Hindlimb muscle (tissue), 1 donor: ENCODE results near the gene MRPL1. TPM values are rescaled to one million over a fixed set of nuclear protein-coding genes. Genes with fewer than 3 reads are reported as not detected.
"Not testable (repeated sequence)": the region's sequence is repeated elsewhere in the genome, so short reads cannot be mapped to it uniquely, and the experiment has no call there.

Experiments
- DNase-seq: peaks from one replicate; pipeline ENCODE4 v3.0.0-alpha.2; 2013
- polyA plus RNA-seq: library from polyadenylated mRNA; unstranded; fragments of 120-200 nt; gene quantifications from one replicate; pipeline ENCODE4 v1.2.1, GENCODE V29; 2013; ENCODE audit not compliant: insufficient read length

The MRPL1 gene
- polyA plus RNA-seq, 1 donor, result 57.0 TPM

DNA sequence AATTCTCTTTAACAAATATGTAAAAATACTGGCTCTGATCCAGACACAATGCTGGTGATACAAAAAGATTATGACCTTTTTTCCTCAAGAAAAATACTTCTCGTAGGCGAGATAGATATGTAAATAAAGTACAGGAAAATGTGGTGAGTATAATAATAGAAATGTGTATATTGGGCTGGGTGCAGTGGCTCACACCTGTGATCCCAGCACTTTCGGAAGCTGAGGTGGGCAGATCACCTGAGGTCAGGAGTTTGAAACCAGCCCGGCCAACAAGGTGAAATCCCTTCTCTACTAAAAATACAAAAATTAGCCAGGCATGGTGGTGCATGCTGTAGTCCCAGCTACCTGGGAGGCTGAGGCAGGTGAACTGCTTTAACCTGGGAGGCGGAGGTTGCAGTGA is 55.0 kb downstream of the MRPL1 start:
- no peak for DNase-seq

DNA sequence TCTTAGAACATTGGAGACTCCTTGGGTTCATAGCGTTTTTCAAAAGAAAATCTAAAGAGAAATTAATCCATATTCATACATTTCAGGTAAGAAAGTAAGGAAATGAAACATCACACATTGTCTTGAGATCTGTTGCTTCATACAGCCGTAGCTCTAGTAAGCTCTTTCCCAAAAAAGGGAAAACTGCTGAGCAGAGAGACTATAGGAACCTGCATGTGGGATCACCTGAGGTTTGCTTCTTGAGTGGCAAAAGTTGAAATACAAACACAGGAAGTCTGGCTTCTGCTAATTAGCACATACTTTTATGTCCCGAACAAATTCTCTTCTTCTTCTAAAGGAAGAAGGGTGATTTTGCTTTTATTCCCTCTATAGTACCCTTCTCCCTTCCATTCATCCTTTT is 57.7 kb downstream of the MRPL1 start:
- no peak for DNase-seq

DNA sequence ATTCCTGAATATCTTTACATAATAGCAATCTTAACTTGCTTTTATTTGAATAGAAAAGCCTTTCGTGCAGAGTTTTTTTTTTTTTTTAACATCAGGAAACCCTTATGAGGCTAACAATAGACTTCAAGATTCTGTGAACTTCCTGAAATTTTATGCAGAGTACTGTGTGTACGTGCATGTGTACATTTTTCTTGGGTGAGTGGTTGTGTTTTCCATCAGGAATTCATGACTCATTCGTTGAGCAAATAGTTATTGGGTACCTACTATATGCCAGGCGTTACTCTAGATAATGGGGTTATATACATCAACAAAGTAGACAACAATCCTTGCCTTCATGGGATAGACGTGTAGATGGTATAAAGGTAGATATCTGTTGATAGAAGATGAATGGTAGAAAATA is 59.1 kb downstream of the MRPL1 start:
- DNase-seq, result no peak

DNA sequence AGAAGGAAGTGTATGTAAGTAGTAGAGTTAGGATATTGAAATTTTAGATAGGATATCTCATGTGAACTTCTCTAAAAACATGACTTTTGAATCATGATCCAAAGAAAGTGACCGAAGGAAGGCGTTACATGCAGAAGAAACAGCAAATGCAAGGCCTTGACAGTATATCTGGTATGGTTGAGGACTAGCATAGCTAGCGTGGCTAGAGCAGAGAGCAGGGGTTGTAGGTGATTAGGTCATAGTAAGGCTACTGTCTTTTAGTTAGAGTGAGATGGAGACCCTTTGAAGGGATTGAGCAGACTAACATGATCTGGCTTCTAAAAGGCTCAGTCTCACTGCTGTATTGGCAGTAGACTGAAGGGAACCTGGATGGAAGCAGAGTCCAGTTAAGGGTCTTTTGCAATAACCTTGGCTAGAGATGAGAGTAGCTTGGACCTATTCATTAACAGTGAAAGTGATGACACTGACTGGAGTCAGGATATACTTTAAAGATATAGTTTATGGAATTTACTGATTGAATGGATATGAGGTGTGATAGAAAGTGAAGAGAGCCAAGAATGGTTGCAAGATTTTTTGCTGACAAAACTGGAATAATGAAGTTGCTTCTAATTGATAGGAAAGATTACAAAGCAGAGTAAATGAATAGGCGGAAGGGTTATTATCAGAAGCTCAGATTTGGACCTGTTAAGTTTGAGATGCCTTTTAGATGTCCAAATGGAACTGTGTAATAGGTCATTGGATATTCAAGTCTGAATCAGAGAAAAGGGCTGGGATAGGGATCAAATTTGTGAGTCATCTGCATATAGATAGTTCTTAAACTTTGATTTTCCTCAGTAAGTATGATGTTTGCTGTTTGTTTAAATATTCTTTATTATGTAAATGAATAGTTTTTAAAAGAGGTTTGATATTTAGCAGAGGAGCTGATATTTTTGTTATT is 59.8 kb downstream of the MRPL1 start:
- DNase-seq, result no peak

DNA sequence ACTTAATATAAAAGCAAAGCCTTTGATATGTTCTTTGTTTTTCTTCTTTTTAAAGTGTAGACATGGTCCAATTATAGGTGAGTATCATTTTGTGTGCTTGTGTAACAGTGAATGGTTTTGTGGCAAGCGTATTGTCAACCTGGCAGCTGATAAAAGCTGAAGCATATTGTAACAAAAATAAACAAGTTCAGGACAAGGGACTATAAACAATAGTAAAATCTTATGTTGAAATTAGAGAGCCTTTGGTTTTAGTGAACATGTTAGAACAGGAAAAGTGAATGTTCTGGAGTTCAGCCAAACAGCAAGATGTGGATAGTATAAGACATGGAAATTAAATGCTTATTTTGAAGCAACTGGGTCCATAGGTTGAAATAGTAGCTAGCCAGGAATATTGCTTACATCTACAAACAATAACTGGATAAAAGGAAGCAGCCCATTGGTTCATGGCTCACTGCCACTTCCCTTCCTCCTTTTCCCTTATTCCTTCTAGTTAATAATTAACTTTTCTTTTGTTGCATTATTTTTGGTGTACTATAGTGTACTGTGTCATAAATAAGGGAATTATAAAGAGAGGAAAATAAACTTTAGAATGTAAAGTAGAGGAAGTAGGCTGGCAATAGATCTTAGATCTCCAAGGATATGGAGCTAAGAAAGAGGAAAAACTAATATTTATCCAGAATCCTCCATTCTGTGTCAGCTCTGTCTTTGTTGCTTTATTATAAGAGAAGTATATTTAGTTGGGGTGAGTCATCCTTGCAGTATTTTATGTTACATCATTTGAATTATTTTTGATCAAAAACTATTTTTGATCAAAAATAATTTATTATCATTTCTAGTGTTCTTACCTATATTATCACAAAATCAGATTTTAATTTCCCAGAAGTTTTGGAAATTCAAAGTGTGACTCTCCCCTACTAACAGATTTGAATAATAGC is 65.6 kb downstream of the MRPL1 start:
- no peak for DNase-seq

DNA sequence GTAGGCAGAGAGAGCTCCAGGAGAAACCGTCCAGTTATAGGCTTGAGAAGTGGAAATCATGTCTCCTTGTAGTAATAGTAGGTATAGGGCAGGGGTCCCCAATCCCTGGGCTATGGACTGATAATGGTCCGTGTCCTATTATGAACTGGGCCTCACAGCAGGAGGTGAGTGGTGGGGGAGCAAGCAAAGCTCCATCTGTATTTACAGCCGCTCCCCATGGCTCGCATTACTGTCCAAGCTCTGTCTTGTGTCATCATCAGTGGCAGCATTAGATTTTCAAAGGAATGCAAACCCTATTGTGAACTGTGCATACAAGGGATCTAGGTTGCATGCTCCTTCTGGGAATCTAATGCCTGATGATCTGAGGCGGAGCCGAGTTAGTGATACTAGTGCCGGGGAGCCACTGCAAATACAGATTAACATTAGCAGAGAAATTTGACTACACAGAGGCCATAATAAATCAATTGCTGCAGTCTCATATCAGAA is 67.6 kb downstream of the MRPL1 start:
- no peak for DNase-seq

DNA sequence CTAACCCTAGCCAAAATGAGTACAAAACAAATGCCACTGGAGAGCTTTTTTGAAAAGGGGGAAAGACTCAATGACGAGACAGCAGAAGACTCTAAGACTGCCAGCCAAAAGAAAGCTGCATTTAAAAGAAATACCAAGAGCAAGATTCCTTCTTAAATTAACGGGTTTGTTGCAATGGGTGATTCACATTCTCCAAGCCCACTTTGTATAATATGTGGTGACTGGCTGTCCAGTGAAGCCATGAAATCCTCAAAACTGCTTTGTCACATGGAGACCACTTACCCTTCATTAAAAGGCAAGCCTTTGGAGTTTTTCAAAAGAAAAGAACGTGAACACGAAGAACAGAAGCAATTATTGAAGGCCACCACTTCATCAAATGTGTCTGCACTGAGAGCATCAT is 68.2 kb downstream of the MRPL1 start:
- DNase-seq, result no peak

DNA sequence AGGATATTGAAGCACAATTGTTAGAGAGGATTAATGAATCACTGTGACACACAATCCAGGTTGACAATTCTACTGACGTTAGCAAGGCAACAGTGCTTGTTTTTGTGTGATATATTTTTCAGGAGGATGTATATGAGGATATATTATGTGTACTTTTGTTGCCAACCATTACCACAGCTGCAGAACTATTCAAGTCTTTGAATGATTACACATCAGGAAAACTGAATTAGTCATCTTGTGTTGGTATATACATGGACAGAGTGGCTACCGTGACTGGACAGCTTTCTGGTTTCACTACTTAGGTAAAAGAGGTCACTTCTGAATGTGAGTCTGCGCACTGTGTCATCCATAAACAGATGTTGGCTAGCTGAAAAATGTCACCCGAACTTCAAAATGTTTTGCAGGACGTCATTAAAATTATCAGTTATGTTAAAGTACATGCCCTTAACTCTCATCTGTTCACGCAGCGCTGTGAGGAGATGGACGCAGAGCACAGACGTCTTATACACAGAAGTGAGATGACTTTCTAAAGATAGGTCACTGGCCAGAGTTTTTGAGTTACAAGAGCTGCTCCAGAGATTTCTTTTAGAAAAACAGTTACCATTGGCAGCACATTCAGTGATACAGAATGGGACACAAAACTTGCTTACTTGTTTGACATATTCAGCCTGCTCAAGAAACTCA is 69.0 kb downstream of the MRPL1 start:
- DNase-seq, result peak; percentile 8

DNA sequence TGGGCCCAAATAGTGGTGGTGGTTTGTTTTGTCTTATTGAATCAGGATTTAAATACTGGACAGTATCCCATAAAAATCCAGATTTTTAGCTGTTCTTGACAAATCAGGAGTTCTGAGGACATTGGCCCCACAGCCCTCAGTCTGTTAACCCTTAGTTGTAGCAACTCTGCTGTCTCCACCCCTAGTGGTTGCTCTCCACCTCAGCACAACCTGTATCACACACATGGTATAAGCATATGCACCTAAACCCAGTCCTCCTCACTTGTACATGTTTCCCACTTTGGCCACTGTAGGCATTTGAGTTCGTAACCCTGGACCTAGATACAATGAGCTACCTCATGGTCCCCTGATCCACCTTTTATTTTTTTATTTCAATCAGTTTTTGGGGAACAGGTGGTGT is 75.9 kb downstream of the MRPL1 start:
- no peak for DNase-seq

DNA sequence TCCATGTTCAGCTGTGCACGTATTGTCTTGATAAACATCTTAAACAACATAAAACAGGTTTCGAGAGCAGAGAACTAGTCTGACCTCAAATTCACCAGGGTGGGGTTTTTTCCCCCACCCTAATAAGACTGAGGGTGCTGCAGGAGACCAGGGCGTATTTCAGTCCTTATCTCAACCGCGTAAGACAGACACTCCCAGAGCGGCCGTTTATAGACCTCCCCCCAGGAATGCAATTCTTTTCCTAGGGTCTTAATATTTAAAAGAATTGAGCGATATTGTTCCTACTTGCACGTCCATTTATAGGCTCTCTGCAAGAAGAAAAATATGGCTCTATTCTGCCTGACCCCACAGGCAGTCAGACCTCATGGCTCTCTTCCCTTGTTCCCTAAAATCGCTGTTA is 83.3 kb downstream of the MRPL1 start:
- DNase-seq, result not testable (repeated sequence)

DNA sequence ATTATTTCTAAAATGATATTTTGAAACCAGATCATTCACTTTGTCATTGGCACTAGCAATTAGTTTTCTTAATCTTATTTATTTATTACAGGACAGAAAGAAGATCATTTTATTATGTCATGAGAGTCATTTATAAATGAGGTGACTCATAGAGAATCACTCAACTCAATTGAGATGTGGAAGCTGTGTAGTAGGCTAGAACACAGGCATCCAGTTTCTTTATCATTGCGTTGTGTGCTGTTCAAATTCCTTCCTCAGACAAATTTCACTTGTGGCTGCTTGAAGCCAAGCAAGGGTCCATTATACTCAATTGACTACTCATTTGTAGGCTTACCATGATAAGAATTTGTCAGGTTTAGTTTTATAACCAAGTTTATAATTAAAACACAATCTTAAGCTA is 87.6 kb downstream of the MRPL1 start:
- no peak for DNase-seq

DNA sequence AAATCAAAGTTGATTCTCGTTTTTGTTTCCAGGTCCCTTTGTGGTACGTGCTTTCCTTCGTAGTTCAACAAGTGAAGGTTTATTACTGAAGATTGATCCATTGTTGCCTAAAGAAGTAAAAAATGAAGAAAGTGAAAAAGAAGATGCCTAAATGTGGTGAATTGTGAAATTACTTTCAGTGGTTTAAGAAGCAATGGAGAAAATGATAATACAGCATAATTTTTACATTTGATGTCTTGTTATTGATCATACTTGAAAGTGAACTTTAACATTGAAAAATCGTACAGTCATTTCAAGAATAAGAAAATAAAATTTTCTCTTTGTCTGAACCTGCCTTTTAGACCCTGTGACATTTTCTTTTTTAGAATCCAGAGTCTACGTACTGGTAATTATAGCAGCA is 89.8 kb downstream of the MRPL1 start:
- DNase-seq, result no peak

DNA sequence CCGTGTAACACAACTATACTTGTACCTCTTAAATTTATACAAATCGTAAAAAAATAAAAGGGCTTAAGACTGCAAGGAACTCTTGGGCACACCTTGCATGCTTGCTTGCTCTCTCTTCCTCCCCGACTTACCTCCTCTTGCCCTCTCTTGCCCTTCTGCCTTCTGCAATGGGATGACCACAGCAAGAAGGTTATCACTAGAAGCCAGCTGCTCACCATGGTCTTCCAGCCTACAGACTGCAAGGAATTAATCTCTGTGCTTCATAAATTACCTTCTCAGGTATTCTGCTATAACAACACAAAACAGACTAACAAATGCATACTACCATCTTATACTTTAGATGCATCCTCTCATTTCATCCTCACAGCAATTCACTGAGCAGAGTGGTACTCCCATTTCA is 92.1 kb downstream of the MRPL1 start:
- no peak for DNase-seq

DNA sequence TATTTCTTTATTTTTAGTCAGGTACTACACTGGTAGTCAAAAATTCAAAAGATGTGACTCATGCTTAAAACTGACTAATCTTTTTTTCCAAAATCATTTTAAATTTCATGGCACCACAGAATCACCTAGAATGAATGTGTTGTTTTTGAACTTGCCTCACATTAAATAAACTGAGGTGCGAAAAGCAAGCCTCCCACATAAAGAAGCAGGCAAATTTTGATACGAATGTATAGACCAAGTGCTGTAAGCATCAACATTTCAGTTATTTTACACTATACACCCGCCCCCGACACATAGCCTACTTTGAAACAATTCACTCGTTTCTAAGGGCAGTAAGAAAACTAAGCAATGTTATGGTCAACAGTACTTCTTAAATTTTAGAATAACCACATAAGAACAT is 94.3 kb downstream of the MRPL1 start:
- no peak for DNase-seq

DNA sequence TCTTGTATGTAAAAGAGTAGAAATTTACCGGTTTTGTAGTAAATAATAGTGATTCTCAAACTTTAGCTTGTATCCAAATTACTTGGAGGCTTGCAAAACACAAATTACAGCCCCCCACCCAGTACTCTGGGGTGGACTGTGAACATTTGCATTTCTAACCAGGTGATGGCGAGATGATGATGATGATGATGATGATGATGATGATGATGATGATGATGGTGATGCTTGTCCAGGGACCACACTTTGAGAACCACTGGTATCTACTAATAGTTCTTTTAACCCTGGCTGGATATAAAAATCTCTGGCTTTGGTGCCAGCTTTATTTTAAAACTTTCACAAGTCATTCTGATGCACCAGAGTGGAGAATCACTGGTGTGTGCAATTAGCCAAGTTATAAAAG is 96.3 kb downstream of the MRPL1 start:
- DNase-seq, result no peak

DNA sequence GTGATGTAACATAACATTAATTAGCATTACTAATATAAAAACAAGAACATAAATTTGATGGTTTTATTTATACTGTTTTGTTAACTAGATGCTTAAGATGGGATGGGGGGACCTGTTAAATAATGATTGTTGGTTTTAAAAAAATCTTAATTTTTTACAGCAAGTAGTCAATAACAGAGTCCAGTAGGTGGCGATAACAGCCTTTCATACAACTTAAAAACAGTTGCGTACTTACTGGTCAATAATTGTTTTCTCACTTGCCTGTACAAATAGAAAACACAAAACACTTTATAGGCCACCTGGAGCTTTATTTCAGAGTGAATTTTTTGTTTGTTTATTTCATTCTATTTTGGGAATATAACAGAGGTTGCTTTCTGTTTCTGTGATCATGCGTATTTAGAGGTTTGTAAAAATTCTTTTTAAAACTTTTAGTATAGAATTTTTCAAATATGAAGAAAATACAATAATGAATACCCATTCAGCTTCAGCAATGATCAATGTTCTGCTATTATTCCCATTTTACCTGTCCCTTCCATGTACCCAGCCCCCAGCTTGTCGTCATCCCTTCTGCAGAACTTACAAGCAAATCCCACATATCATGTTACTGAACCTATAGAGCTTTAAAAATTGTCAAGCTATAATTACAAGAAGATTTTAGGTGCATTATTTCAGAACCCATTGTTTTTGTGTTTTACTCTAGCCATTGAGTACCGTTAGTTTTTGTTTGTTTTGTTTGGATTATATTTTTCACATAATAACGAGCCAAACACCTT is 97.1 kb downstream of the MRPL1 start:
- DNase-seq, result peak; percentile 35

DNA sequence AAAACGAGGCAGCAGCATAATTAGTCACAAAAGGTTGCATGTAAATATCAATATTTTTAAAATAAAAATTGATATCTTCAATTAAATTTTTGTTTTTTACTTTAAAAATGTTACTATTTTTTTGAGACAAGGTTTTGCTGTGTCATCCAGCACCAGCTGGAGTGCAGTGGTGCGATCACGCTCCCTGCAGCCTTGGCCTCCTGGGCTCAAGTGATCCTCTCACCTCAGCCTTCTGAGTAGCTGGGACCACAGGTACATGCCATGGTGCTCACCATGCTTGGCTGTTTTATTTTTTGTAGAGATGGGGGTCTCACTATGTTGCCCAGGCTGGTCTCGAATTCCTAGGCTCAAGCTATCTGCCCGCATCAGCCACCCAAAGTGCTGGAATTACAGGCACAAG is 97.7 kb downstream of the MRPL1 start:
- no peak for DNase-seq

DNA sequence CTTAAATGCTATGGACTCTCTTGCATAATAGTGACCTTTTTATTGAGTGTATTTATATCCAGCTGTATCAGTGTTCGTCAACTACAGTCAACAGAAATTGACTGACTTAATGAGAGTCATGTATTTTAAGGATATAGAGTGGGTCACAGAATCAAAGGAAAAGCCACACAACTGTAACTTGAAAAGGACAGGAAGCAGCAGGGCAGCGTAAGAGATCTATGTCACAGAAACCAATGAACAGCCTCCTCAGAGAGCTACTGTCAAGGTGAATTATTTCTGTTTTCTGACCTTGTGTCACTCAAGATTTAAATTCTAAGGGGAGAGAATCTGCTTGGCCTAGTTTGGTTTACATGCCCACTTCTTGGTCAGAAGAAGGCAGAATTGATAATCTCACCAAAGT is 100.4 kb downstream of the MRPL1 start:
- no peak for DNase-seq

DNA sequence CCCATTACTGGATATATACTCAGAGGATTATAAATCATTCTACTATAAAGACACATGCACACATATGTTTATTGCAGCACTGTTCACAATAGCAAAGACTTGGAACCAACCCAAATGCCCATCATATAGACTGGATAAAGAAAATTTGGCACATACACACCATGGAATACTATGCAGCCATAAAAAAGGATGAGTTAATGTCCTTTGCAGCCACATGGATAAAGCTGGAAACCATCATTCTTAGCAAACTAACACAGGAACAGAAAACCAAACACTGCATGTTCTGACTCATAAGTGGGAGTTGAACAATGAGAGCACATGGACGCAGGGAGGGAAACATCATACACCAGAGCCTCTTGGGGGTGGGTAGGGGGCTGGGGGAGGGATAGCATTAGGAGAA is 111.0 kb downstream of the MRPL1 start:
- not testable (repeated sequence) for DNase-seq

DNA sequence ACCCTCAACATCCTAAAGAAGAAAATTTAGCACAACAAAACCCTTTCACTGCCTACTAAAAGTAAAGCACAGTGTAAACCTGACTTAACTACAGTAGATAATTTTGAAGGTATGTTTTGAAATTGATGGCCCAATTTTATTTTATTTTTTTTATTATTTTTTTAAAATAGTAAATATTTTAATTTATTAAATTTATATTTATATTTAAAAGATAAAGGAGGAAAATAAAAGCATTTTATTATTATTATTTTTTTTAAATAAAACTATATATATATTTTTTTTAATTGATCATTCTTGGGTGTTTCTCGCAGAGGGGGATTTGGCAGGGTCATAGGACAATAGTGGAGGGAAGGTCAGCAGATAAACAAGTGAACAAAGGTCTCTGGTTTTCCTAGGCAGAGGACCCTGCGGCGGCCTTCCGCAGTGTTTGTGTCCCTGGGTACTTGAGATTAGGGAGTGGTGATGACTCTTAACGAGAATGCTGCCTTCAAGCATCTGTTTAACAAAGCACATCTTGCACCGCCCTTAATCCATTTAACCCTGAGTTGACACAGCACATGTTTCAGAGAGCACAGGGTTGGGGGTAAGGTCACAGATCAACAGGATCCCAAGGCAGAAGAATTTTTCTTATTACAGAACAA is 120.4 kb downstream of the MRPL1 start:
- DNase-seq, result not testable (repeated sequence)

DNA sequence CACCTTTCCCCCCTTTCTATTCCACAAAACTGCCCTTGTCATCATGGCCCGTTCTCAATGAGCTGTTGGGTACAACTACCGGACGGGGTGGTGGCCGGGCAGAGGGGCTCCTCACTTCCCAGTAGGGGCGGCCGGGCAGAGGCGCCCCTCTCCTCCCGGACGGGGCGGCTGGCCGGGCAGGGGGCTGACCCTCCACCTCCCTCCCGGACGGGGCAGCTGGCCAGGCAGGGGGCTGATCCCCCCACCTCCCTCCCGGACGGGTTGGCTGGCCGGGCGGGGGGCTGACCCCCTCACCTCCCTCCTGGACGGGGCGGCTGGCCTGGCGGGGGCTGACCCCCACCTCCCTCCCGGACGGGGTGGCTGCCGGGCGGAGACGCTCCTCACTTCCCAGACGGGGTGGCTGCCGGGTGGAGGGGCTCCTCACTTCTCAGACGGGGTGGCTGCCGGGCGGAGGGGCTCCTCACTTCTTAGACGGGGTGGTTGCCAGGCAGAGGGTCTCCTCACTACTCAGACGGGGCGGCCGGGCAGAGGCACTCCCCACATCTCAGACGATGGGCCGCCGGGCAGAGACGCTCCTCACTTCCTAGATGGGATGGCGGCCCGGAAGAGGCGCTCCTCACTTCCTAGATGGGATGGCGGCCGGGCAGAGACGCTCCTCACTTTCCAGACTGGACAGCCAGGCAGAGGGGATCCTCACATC is 121.1 kb downstream of the MRPL1 start:
- not testable (repeated sequence) for DNase-seq
